AG10803 (cell line): ENCODE results near the gene UNC13A.
"Not testable (repeated sequence)": the region's sequence is repeated elsewhere in the genome, so short reads cannot be mapped to it uniquely, and the experiment has no call there.

Experiments
- DNase-seq: peaks from one replicate; pipeline ENCODE4 v3.0.0; 2010; ENCODE audit warnings: low read depth
- H3K4me3 ChIP-seq: 2 replicates; pipeline ENCODE4 v1.5.1; 2011; ENCODE audit warnings: mild to moderate bottlenecking, low read length, control low read depth
- CTCF ChIP-seq: conservative IDR thresholded peaks from 2 replicates; pipeline ENCODE4 v1.5.1; 2011; ENCODE audit warnings: mild to moderate bottlenecking, low read length, control low read depth, inconsistent platforms

Gene UNC13A

GRCh38 chr19:17602217-17602616 is 85.9 kb downstream of the UNC13A start:
- no peak for TF ChIP-seq CTCF
- H3K4me3 ChIP-seq = no peak overlapping the region
- no peak for DNase-seq

GRCh38 chr19:17601683-17602082 is 86.5 kb downstream of the UNC13A start:
- no peak for DNase-seq
- no peak overlapping the region for H3K4me3 ChIP-seq
- TF ChIP-seq CTCF = no peak

GRCh38 chr19:17599780-17600179 is 88.4 kb downstream of the UNC13A start:
- peak overlapping the region; percentile 20; the same call in 1 of the 2 replicates for H3K4me3 ChIP-seq
- peak; percentile 59 for DNase-seq
- no peak for TF ChIP-seq CTCF

- no peak for TF ChIP-seq CTCF
- no peak for DNase-seq
- no peak overlapping the region for H3K4me3 ChIP-seq
Observed at GRCh38 chr19:17598953-17599352, 89.2 kb downstream of the UNC13A start.

- DNase-seq, H3K4me3 ChIP-seq: not testable (repeated sequence)
Observed at GRCh38 chr19:17598063-17598462, 90.1 kb downstream of the UNC13A start.

GRCh38 chr19:17594296-17594695 is 93.9 kb downstream of the UNC13A start:
- H3K4me3 ChIP-seq, DNase-seq: not testable (repeated sequence)

GRCh38 chr19:17590866-17591265 is 97.3 kb downstream of the UNC13A start:
- TF ChIP-seq CTCF = no peak
- H3K4me3 ChIP-seq = no peak overlapping the region
- no peak for DNase-seq

- H3K4me3 ChIP-seq, DNase-seq: not testable (repeated sequence)
Observed at GRCh38 chr19:17585395-17585794, 102.8 kb downstream of the UNC13A start.

GRCh38 chr19:17584132-17584531 is 104.0 kb downstream of the UNC13A start:
- TF ChIP-seq CTCF = no peak
- no peak overlapping the region for H3K4me3 ChIP-seq
- no peak for DNase-seq
